IMR-90 (cell line): ENCODE data around the gene BCL2L15. TPM values are rescaled to one million over a fixed set of nuclear protein-coding genes. Genes with fewer than 3 reads are reported as not detected.

Source experiments
- ATAC-seq: fragments of 200-7000 bp; cut with Tn5 transposase; 2 replicates; pipeline ENCODE4 v1.9.1; 2020; ENCODE audit warnings: low read depth, mild to moderate bottlenecking, moderate library complexity
- BruUV-seq: library from RNA; stranded (reverse); fragments of 400-500 nt; replicated peaks from 2 replicates; lab custom pipeline; 2021; lab: Mats Ljungman, UMichigan
- CTCF ChIA-PET: fragments of 300-600 bp; formaldehyde crosslinking; extraction: SDS; loops from one replicate; lab custom pipeline; 2021; ENCODE audit warnings: antibody characterized with exemption; lab: Yijun Ruan, JAX
- POLR2A ChIA-PET: fragments of 300-600 bp; sonication (Branson Sonifier 250); formaldehyde crosslinking; loops from one replicate; lab custom pipeline; 2022; ENCODE audit warnings: antibody characterized with exemption; ENCODE audit not compliant: unreplicated experiment; lab: Charles Lee
- DNase-seq: peaks from one replicate; pipeline ENCODE4 v3.0.0; 2013
- H2AFZ ChIP-seq: replicated peaks from 2 replicates; pipeline ENCODE3; 2013; ENCODE audit warnings: low read length, mild to moderate bottlenecking; ENCODE audit not compliant: poor library complexity
- H2AK5ac ChIP-seq: 2 replicates; pipeline ENCODE4 v1.6.1; 2013; ENCODE audit warnings: low read depth, low read length, inconsistent platforms
- H2AK9ac ChIP-seq: replicated peaks from 2 replicates; pipeline ENCODE3; 2013; ENCODE audit warnings: mild to moderate bottlenecking, low read depth, low read length, moderate library complexity; ENCODE audit not compliant: poor library complexity
- H2BK120ac ChIP-seq: 2 replicates; pipeline ENCODE4 v1.6.1; 2013; ENCODE audit warnings: low read depth, low read length, inconsistent platforms
- H2BK15ac ChIP-seq: 3 replicates; pipeline ENCODE4 v1.6.1; 2013; ENCODE audit warnings: low read depth, low read length, inconsistent platforms
- H2BK20ac ChIP-seq: 2 replicates; pipeline ENCODE4 v1.6.1; 2013; ENCODE audit warnings: low read depth, mild to moderate bottlenecking, inconsistent platforms, low read length, moderate library complexity
- H2BK5ac ChIP-seq: 2 replicates; pipeline ENCODE4 v1.6.1; 2013; ENCODE audit warnings: mild to moderate bottlenecking, low read depth, low read length, inconsistent platforms; ENCODE audit not compliant: poor library complexity, severe bottlenecking
- H3K14ac ChIP-seq: replicated peaks from 2 replicates; pipeline ENCODE4 v1.6.1; 2013; ENCODE audit warnings: low read depth, low read length, inconsistent platforms
- H3K18ac ChIP-seq: 2 replicates; pipeline ENCODE4 v1.6.1; 2013; ENCODE audit warnings: low read depth, low read length, control low read depth
- H3K23ac ChIP-seq: 2 replicates; pipeline ENCODE4 v1.6.1; 2013; ENCODE audit warnings: low read depth, low read length, inconsistent platforms
- H3K27ac ChIP-seq: 2 replicates; pipeline ENCODE4 v1.5.1; 2013; ENCODE audit warnings: mild to moderate bottlenecking, control low read depth, low read length; ENCODE audit not compliant: insufficient read depth
- H3K27me3 ChIP-seq: 2 replicates; pipeline ENCODE4 v1.6.1; 2013; ENCODE audit warnings: low read length; ENCODE audit not compliant: control insufficient read depth, insufficient read depth
- H3K36me3 ChIP-seq: 2 replicates; pipeline ENCODE4 v1.6.1; 2013; ENCODE audit warnings: low read length, mixed read lengths; ENCODE audit not compliant: control insufficient read depth, insufficient read depth
- H3K4ac ChIP-seq: 2 replicates; pipeline ENCODE4 v1.6.1; 2013; ENCODE audit warnings: low read depth, low read length, inconsistent platforms
- H3K4me1 ChIP-seq: 2 replicates; pipeline ENCODE4 v1.6.1; 2013; ENCODE audit warnings: low read length, mixed read lengths; ENCODE audit not compliant: control insufficient read depth, insufficient read depth
- H3K4me2 ChIP-seq: 2 replicates; pipeline ENCODE4 v1.6.1; 2013; ENCODE audit warnings: low read depth, mild to moderate bottlenecking, control low read depth, low read length, moderate library complexity
- H3K4me3 ChIP-seq: 2 replicates; pipeline ENCODE4 v1.5.1; 2013; ENCODE audit warnings: low read depth, mild to moderate bottlenecking, control low read depth, low read length, moderate library complexity; ENCODE audit not compliant: insufficient read depth
- H3K56ac ChIP-seq: 2 replicates; pipeline ENCODE4 v1.6.1; 2013; ENCODE audit warnings: low read length, inconsistent platforms; ENCODE audit not compliant: insufficient read depth; ENCODE audit errors: extremely low read depth
- H3K79me1 ChIP-seq, 2 experiments: 2 replicates each; pipeline ENCODE4 v1.6.1; 2013; ENCODE audit warnings: low read length in 2 of 2, inconsistent platforms in 1 of 2, low read depth in 1 of 2
- H3K9ac ChIP-seq: 2 replicates; pipeline ENCODE4 v1.6.1; 2013; ENCODE audit warnings: low read depth, low read length, control low read depth
- H3K9me1 ChIP-seq: 2 replicates; pipeline ENCODE4 v1.6.1; 2013; ENCODE audit warnings: low read length, inconsistent platforms; ENCODE audit not compliant: insufficient read depth
- H3K9me3 ChIP-seq: 2 replicates; pipeline ENCODE4 v1.6.1; 2013; ENCODE audit warnings: low read length; ENCODE audit not compliant: control insufficient read depth, insufficient read depth
- H4K20me1 ChIP-seq: 2 replicates; pipeline ENCODE4 v1.6.1; 2013; ENCODE audit warnings: low read length, inconsistent platforms; ENCODE audit not compliant: insufficient read depth
- H4K5ac ChIP-seq: 2 replicates; pipeline ENCODE4 v1.6.1; 2013; ENCODE audit warnings: mild to moderate bottlenecking, low read depth, low read length, control low read depth
- H4K8ac ChIP-seq, 2 experiments: 2 replicates each; pipeline ENCODE4 v1.6.1; 2013; ENCODE audit warnings: low read depth in 2 of 2, low read length in 2 of 2, control low read depth in 1 of 2, inconsistent platforms in 1 of 2
- H4K91ac ChIP-seq: 2 replicates; pipeline ENCODE4 v1.6.1; 2013; ENCODE audit warnings: low read depth, low read length, inconsistent platforms; ENCODE audit not compliant: insufficient read depth
- CEBPB ChIP-seq: IDR thresholded peaks from 2 replicates; pipeline ENCODE4 v1.6.1; 2012; ENCODE audit warnings: low read depth, low read length, improper control_type of control experiment
- ELK1 ChIP-seq: fragments of 150-350 bp; IDR thresholded peaks from 2 replicates; pipeline ENCODE4 v1.6.1; 2016; ENCODE audit warnings: low read depth, mild to moderate bottlenecking, low read length, moderate library complexity, borderline replicate concordance
- WGBS, 2 experiments: methylation state at CpG; one replicate each; pipeline versions ENCODE4 v1.1.5 to v1.1.7; 2013; ENCODE audit warnings: missing lambda C conversion rate in 2 of 2; ENCODE audit not compliant: insufficient read length in 1 of 2; ENCODE audit errors: extremely low coverage in 2 of 2; 5-methylcytosine and 5-hydroxymethylcytosine counted together
- dilution Hi-C: fragments of 300-500 bp; cut with HindIII; formaldehyde crosslinking; loops from one replicate; pipeline ENCODE4 v1.14.3; 2018; ENCODE audit warnings: low sequenced_read_pairs; ENCODE audit not compliant: unreplicated experiment
- in situ Hi-C: fragments of 300-500 bp; cut with MboI; formaldehyde crosslinking; loops from 3 replicates; pipeline ENCODE4 v1.14.3; 2019; ENCODE audit warnings: low sequenced_read_pairs, inconsistent platforms, mixed read lengths
- intact Hi-C: fragments of 100-400 bp; cut with micrococcal nuclease; formaldehyde crosslinking; loops from 2 replicates; pipeline ENCODE4 v1.10.0; 2022
- polyA plus RNA-seq, 3 experiments: library from polyadenylated mRNA; depleted of rRNA; stranded (reverse); fragments of >200 nt; gene quantifications; 2 replicates each; pipeline ENCODE4 v1.2.3, GENCODE V29; 2012; ENCODE audit warnings: low replicate concordance in 1 of 3
- total RNA-seq: library from RNA; depleted of rRNA; stranded (reverse); fragments of >200 nt; gene quantifications from 2 replicates; pipeline ENCODE4 v1.2.3, GENCODE V29; 2012

BCL2L15 gene
- total and polyA plus RNA-seq, 2 of the 4 experiments (the other 2 are of a cell fraction): under 0.01 to 0.15 TPM

- Histone ChIP-seq H2BK120ac (peak overlapping the region; percentile 16; the same call in 1 of the 2 replicates), H2AFZ (peak overlapping the region; percentile 54), H3K9me1 (peaks cover 3% of the 10 kb centered on the region; the same call in 1 of the 2 replicates), H3K18ac (no peak overlapping the region; the same call in 1 of the 2 replicates), H4K91ac (0 out of 2 replicates have a peak overlapping the region, but pooled peaks have one; percentile 3), H3K4ac (no peak overlapping the region), H3K56ac (no peak overlapping the region), H2AK9ac (no peak overlapping the region), H2AK5ac (peak overlapping the region; percentile 62; the same call in 1 of the 2 replicates), H4K8ac (peak overlapping the region in 1 of 2 experiments; percentile 57; a peak in 2 of 4 replicates), H3K23ac (no peak overlapping the region), H4K20me1 (no peaks in the 10 kb centered on the region), H3K79me1 (no peaks in the 10 kb centered on the region), H4K5ac (peak overlapping the region; percentile 36; the same call in 1 of the 2 replicates), H3K4me2 (no peak overlapping the region), H2BK5ac (no peak overlapping the region), H3K4me3 (no peak overlapping the region), H3K36me3 (no peaks in the 10 kb centered on the region), H3K9me3 (no peaks in the 10 kb centered on the region), H3K9ac (no peak overlapping the region), H3K27me3 (no peaks in the 10 kb centered on the region), H3K4me1 (peaks cover 6% of the 10 kb centered on the region; the same call in 1 of the 2 replicates), H2BK15ac (no peak overlapping the region), H3K14ac (no peak overlapping the region), H2BK20ac (no peak overlapping the region), H3K27ac (no peak overlapping the region)
- WGBS, 2 experiments: 100% methylated on average over 1 of the region's 4 CpGs; no CpG with 5 or more reads in 1 of the 2 experiments
- no TSS peak for BruUV-seq
- TF ChIP-seq ELK1: no peak
- peak; percentile 51 for TF ChIP-seq CEBPB
- ATAC-seq (peak; percentile 49), DNase-seq (peak; percentile 59)
- in situ Hi-C loops (loop anchor here (25.0 kb wide), 1 partner anchor 419 kb away; no protein-coding TSS in a partner anchor), intact Hi-C loops (no loop called here), dilution Hi-C loops (no loop called here)
- ChIA-PET POLR2A (no interaction called here), CTCF (interaction anchor here (0.6 kb wide), 1 partner anchor 1221 kb away, joined by 4 read pairs; no protein-coding TSS in a partner anchor)
Measured at GRCh38 chr1:113868387-113869083, 18.8 kb downstream of the BCL2L15 start.
